A549 (cell line): ENCODE data around the gene TGM3.

ENCODE experiments used
- CBX2 ChIP-seq: fragments of 200-600 bp; sonication (generic); IDR thresholded peaks from 2 replicates; pipeline ENCODE4 v1.6.1; 2016; ENCODE audit warnings: low read depth, mild to moderate bottlenecking, borderline replicate concordance
- CEBPB ChIP-seq, 2 experiments: fragments of >200 bp in 1 of 2; sonication (Bioruptor Twin) in 1 of 2; formaldehyde crosslinking in 1 of 2; IDR thresholded peaks; 2 replicates each; pipeline ENCODE4 v1.6.1; 2012 to 2016
- EP300 ChIP-seq, 2 experiments: fragments of >200 bp; sonication (Bioruptor Twin); formaldehyde crosslinking; IDR thresholded peaks; 2 replicates in 1 of 2; 3 replicates in 1 of 2; pipeline ENCODE4 v1.6.1; 2016 to 2017
- MAFK ChIP-seq: fragments of 450-650 bp; IDR thresholded peaks from 2 replicates; pipeline ENCODE4 v1.6.1; 2014; ENCODE audit not compliant: partially characterized antibody
- MAX ChIP-seq: IDR thresholded peaks from 2 replicates; pipeline ENCODE4 v1.6.1; 2012
- MYC ChIP-seq: IDR thresholded peaks from 2 replicates; pipeline ENCODE4 v1.6.1; 2012; ENCODE audit warnings: mild to moderate bottlenecking, inconsistent platforms, low read length, improper control_type of control experiment, borderline replicate concordance
- NR3C1 ChIP-seq: fragments of >200 bp; sonication (Bioruptor Twin); formaldehyde crosslinking; IDR thresholded peaks from 3 replicates; pipeline ENCODE4 v1.6.1; 2017
- POLR2A ChIP-seq: IDR thresholded peaks from 2 replicates; pipeline ENCODE4 v1.6.1; 2012; ENCODE audit warnings: mild to moderate bottlenecking, low read length
- ZFP36 ChIP-seq: fragments of 450-650 bp; IDR thresholded peaks from 2 replicates; pipeline ENCODE4 v1.6.1; 2014; ENCODE audit warnings: borderline replicate concordance; ENCODE audit not compliant: partially characterized antibody
- TF ChIP-seq, protein P1 (sequence below): fragments of >200 bp; sonication (Bioruptor Twin); formaldehyde crosslinking; IDR thresholded peaks from 2 replicates; pipeline ENCODE4 v1.6.1; 2016

DNA sequence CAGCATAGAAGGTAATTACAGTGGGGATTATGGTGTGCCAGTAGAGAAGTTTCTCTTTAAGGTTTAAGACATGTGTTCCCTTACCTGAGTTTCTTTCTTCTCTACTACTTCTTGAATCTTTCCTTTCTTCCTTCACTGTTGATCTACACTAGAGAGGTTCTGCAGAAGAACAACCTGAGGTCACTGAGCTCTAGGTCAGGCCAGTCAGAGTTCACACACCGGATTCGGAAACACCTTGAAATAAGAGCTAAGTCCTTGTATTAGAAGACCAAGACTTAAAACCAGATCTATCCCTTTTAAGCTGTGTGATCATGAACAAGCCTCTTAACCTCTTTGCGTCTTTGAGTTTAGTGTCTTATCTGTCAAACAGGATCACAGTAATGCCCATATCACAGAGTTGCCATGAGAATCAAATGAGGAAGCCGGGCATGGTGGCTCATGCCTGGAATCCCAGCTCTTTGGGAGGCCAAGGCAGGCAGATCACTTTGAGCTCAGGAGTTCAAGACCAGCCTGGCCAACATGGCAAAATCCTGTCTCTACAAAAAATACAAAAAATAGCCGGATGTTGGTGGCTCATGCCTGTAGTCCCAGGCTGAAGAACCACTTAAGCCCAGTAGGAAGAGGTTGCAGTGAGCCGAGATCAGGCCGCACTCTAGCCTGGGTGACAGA lies 22.0 kb upstream of the TGM3 start:
- no peak for TF ChIP-seq MAFK
- no peak for TF ChIP-seq CEBPB (IDR thresholded peaks at IDR 0.05)
- no peak for TF ChIP-seq POLR2A
- no peak for TF ChIP-seq EP300 (IDR thresholded peaks at IDR 0.05)
- TF ChIP-seq MYC = no peak
- TF ChIP-seq ZFP36 = no peak
- no peak for TF ChIP-seq CBX2
- TF ChIP-seq NR3C1 = no peak
- no peak for TF ChIP-seq MAX
- TF ChIP-seq, protein P1, sequence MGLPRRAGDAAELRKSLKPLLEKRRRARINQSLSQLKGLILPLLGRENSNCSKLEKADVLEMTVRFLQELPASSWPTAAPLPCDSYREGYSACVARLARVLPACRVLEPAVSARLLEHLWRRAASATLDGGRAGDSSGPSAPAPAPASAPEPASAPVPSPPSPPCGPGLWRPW = no peak
